Ecto neural progenitor cell (in vitro differentiated cells): Measurements from ENCODE around the gene ASCC3.
"Not testable (repeated sequence)": the region's sequence is repeated elsewhere in the genome, so short reads cannot be mapped to it uniquely, and the experiment has no call there.

Source experiments
- DNase-seq: peaks from one replicate; pipeline ENCODE4 v3.0.0-alpha.2; 2018; ENCODE audit warnings: low spot score

The ASCC3 gene

GRCh38 chr6:100880853-100881706 lies at the start of gene ASCC3:
Gene ASCC3, minus strand, starts transcription at chr6:100881329. Its CDS starts 13,332 bp downstream, at chr6:100867997.
- DNase-seq, result peak; percentile 94

- DNase-seq, result no peak
Observed at GRCh38 chr6:100925749-100926148, 44.6 kb upstream of the ASCC3 start.

DNA sequence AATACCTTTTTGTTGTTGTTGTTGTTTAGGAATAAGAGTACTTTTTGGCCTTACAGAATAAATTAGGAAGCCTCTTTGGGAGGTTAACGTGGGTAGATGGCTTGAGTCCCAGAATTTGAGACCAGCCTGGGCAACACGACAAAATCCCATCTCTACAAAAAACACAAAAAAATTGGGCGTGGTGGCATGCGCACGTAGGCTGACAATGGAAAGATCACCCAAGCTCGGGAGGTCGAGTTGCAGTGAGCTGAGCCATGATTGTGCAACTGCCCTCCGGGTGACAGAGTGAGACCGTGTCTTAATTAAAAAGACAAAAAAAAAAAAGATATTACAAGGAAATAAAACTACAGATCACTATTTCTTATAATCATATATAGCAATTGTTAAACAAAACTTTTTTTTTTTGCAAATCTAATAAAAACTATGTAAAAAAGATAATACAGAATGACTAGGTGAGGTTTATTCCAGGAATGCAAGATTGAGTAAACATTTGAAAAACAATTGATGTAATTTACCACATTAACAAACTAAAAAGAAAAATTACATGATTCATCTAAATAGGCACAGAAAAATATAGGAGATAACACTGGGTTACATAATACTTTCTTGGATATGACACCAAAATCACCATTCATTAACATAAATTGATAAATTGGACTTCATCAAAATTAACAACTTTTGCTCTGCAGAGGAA lies 43.6 kb upstream of the ASCC3 start:
- no peak for DNase-seq

DNA sequence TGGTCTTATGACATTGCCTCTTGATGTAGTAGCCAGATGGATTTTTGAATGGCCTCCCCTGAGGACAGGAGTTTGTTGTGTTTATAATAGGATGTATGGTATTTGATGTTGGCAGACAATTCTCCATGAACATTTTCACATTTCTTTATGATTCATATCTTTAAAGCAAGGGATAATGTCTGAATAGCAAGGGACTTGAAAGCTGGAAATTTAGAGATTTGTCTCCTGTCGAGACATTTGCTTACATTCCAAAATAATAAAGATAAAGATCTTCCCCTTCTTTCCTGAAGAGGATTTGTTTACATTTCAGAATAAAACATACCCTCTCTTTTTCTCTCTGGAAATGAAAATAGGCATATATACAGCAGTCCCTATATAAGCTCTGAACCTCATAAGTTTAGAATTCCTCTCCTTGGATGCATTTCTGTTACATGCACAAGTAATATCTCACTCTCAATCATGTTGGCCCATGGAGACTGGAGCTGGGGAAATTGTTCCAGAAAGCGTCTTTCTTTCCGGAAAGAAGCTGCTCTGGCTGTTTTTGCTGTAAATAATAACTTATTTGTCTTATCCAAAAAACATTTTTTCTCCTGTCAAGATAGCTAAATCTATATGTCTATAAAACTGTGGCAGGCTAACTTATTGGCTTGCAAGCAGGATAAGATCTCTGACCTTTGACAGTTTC lies 42.5 kb upstream of the ASCC3 start:
- DNase-seq, result no peak

DNA sequence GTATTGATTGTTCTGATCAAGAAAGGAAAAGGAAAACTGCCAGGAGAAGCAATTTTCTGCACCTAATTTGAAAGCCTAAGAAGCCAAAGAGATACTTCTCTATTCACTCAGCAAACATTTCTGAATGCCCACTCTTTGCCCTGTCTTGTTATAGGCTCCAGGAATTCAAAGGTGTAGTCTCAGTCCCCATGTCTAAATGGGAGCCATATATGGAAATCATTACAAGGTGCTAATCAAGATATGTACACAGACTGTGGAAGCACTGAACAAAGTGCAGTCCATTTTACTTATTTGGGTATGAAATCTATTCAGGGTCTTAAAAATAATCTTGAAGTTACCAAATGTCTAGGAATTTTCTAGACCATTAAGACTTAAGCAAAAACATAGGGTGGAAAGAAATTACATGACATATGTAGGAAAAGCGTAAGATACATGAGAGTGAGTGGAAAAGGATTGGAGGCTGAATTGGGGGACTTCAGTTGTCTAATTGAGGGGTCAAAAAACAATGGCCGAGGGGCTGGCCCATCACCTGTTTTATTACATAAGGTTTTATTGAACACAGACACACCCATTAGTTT lies 39.0 kb upstream of the ASCC3 start:
- DNase-seq, result no peak

DNA sequence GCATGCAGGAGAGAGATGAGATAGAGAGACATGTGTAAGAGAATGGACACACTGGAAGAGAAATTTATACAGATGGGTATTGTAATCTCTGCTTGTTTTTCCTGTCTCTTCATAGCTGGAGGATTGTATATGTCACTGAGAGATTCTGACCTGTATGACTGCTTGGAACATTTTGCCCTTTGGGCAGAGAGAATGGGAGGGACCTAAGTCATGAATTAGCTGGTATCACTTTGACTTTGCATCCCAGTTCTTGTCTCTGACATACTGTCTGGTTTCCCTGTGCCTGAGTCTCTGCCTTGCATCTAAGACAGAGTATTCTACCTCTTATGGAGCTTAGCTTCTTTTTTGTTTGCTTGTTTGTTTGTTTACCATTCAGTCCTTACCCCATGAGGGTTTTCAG lies 37.0 kb upstream of the ASCC3 start:
- DNase-seq, result no peak

DNA sequence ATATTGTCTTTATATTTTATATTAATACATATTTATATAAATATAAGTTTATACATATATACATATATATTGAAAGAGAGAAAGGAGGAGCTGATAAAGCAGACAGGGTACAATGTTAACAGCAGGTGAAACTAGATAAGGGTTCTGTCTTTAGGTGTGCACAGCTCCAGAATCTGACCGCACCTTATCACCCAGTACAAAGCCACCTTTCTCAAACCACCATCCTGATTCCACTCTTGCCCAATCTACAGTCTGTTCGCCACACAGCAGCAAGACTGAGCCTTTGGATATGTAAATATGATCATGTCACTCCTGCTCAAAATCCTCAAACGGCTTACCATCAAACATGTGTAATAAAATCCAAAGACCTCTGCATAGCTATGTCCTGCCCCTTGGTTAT lies 34.7 kb upstream of the ASCC3 start:
- no peak for DNase-seq

GRCh38 chr6:100913400-100914276 lies 32.5 kb upstream of the ASCC3 start:
- peak; percentile 77 for DNase-seq

GRCh38 chr6:100906325-100906724 lies 25.2 kb upstream of the ASCC3 start:
- no peak for DNase-seq

- no peak for DNase-seq
Observed at GRCh38 chr6:100905067-100905466, 23.9 kb upstream of the ASCC3 start.

DNA sequence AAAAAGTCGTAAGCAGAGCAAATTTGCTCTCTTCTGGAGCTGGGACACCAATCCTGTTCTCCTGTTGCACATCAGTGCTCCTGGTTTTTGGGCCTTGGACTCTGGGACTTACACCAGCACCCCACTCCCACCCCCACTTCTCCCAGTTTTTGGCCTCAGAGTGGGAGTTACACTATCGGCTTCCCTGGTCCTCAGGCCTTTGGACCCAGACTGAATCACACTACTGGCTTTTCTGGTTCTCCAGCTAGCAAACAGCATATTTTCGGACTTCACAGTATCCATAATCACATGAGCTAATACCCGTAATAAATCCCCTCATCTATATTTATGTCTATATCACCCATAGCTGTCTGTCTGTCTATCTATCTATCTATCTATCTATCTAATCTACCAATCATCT lies 23.2 kb upstream of the ASCC3 start:
- DNase-seq, result no peak

GRCh38 chr6:100901582-100901981 lies 20.5 kb upstream of the ASCC3 start:
- no peak for DNase-seq

DNA sequence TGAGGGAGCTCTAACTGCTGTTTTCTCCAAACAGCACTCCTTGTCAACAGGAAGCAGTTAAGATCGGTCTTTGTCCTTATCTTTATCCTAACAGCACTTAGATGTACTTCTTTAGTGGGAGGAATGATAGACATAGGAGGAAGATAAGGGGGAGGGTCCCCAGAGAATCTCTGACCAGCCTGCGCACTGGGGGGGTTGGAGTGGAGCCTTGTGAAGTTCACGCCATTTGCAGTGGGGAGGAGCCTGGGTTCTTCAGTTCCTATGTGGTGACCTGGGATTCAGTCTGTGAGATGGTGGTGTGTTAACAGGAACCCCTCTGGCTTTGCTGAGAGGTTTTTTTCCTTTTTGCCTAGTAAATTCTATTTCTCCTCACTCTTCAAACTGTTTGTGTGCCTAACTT lies 18.1 kb upstream of the ASCC3 start:
- DNase-seq, result no peak

DNA sequence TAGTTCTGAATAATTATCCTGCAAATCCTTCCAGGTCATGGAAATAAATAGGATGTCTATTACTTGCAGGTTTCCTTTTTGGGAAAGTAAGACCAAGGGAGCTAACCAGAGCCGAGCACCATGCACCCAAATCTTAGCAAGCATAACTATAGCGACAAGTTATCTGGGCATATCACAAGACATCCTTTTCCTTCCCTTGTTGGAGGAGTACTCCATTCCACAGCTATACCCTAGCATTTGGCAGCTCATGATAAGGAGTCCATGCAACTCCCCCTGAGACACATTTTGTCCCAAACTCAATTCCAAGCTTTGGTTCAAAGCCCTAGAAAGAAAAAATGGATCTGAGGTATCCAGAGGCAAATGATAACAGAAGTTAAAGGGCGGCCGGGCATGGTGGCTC lies 16.5 kb upstream of the ASCC3 start:
- no peak for DNase-seq

DNA sequence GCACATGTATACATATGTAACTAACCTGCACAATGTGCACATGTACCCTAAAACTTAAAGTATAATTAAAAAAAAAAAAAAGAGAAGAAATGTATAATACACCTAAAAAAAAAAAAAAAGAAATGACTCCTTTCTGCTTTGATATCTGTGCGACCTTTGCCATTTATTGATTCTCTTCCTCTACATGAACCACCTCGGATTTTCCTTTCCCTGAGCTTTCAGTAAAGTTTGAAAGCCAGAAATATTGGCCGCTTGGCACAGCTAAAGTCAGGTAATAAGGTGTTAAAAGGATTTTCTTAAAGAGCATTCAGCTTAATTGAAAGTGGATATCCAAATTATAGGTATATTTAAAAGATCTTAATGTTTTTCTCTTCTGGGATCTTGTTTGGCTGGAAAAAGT lies 12.6 kb upstream of the ASCC3 start:
- DNase-seq, result no peak

DNA sequence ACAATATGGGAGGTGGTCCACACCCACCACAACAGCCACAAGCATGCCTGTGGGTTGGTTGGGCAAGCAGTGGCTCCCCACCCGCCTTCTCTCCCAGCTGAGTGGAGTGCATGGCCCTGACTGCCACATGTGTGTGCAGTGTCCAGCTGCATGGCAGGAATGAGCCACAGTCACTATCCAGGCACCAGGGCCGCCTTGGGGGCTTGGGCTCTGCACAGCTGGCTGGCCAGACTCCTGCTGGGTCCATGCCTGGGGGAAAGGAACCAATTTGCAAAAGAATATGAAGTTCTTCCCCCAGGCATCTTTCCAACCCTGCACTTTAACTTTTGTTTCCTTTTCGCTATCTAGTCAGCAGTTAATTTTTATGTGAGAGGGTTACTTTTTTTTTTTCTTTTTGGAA lies 11.6 kb upstream of the ASCC3 start:
- peak; percentile 59 for DNase-seq

DNA sequence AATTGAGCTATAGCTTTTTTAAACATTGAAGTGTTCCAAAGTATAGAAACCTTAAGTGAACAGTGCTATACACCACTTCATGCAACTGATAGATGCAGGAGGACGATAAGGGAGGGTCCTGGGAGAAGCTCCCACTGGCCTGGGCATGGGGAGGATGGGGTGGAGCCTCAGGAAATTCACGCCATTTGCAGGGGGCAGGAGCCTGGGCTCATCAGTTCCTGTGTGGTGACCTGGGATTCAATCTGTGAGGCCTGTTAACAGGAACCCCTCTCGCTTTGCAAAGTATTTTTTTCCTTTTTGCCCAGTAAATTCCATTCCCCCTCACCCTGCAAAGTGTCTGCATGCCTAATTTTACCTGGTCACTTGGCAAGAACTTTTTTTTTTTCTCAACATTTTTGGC lies 11.0 kb upstream of the ASCC3 start:
- no peak for DNase-seq

- DNase-seq, result no peak
Observed at GRCh38 chr6:100891079-100891478, 9.9 kb upstream of the ASCC3 start.

DNA sequence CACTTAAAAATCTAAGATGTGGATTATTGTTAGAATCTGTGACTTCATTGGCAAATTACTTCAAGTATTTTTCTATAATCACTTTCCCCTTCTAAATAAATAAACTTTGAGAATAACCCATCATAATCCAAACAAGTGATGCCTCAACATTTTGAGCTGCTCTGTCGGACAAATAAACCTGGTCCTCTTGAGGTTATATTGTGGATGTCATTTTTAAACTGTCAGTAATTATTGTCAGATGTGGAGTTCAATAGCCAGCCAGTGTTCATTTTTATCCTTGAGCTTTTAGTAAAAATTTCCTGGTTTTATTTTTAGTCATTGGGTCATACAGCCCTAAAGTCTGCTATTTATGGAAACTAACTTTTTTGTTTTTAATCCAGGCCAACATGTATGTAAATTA lies 9.5 kb upstream of the ASCC3 start:
- DNase-seq, result not testable (repeated sequence)

- DNase-seq, result no peak
Observed at GRCh38 chr6:100889351-100889750, 8.2 kb upstream of the ASCC3 start.

- DNase-seq, result no peak
Observed at GRCh38 chr6:100886076-100886475, 4.9 kb upstream of the ASCC3 start.

- no peak for DNase-seq
Observed at GRCh38 chr6:100883347-100883746, 2.2 kb upstream of the ASCC3 start.
